Measurements from ENCODE around the gene LIMK2.
"Not testable (repeated sequence)": the region's sequence is repeated elsewhere in the genome, so short reads cannot be mapped to it uniquely, and the experiment has no call there.

The LIMK2 gene

GRCh38 chr22:31212783-31213629 lies 908 bp downstream of the LIMK2 start:
- DNase-seq: no peak

GRCh38 chr22:31215018-31215535 lies 3.0 kb downstream of the LIMK2 start:
- DNase-seq: no peak

DNA sequence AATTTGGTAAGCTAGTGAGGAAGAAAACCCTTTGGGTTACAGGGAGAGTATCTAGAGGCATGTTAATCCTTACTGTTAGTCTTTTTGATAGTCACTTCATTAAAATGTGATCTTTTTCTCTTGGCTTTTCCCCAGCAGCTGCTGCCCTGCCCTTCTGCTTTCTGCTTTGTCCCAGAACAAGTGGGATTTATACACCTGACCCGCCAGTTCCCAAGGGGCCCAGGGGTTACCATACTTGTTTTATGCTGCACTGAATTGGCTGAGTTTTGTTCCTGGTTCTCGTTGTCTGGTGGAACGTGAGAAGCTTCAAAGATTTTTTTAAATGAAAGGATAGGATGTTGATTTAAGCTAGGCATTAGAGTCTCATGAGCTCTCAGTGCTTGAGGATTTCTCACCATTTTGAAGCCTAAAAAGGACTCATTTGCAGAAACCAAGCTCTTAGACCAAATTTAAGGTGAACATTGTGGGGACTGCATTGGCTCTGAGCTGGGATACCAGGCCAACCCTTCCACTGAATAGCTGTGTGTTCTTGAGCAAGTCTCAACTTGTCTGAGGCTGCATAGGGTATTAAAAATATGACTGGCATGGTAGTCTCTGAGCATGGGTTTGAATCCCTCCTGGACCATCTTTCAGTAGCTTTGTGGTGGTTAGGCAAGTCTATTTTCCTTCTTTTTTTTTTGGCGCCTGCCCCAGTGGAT lies 6.6 kb downstream of the LIMK2 start:
- DNase-seq: no peak

DNA sequence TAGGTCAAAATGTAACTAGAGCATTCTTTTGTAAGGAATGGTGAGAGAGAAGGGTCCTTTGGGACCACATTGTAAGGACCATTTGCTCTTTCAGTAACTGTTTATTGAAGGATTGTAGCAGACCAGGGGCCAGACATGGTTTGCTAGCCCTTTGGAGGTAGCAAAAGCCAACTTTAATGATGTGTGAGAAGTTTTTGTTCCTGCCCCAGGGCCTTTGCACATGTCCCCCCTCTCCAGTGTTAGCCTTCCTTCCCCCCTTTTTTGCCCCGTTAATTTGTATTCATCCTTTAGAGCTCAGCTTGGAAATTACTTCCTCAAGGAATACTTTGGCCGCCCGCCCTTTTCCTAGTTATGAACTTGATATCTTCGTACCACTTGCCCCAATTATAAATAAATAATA lies 9.0 kb downstream of the LIMK2 start:
- no peak for DNase-seq

DNA sequence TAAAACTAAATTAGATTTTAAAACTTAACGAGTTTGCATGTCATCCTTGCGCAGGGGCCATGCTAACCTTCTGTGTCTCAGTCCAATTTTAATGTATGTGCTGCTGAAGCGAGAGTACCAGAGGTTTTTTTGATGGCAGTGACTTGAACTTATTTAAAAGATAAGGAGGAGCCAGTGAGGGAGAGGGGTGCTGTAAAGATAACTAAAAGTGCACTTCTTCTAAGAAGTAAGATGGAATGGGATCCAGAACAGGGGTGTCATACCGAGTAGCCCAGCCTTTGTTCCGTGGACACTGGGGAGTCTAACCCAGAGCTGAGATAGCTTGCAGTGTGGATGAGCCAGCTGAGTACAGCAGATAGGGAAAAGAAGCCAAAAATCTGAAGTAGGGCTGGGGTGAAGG lies 10.6 kb downstream of the LIMK2 start:
- no peak for DNase-seq

- no peak for DNase-seq
These were observed 11.7 kb downstream of the LIMK2 start for GRCh38 chr22:31223786-31224191.

- not testable (repeated sequence) for DNase-seq
These were observed 12.6 kb downstream of the LIMK2 start for GRCh38 chr22:31224691-31225090.

DNA sequence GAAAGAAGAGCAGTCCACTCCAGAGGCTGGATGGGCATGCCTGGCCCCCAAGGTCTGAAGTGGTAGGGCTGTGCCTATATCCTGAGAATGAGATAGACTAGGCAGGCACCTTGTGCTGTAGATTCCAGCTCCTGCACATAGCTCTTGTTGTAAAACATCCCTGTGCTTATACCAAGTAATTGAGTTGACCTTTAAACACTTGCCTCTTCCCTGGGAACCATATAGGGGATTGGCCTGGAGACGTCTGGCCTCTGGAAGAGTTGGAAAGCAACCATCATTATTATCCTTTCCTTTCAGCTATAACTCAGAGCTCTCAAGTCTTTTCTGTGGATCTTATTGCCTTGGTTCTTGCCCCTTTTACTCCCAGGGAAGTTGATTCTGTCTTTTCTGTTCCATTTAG lies 15.1 kb downstream of the LIMK2 start:
- DNase-seq: no peak

DNA sequence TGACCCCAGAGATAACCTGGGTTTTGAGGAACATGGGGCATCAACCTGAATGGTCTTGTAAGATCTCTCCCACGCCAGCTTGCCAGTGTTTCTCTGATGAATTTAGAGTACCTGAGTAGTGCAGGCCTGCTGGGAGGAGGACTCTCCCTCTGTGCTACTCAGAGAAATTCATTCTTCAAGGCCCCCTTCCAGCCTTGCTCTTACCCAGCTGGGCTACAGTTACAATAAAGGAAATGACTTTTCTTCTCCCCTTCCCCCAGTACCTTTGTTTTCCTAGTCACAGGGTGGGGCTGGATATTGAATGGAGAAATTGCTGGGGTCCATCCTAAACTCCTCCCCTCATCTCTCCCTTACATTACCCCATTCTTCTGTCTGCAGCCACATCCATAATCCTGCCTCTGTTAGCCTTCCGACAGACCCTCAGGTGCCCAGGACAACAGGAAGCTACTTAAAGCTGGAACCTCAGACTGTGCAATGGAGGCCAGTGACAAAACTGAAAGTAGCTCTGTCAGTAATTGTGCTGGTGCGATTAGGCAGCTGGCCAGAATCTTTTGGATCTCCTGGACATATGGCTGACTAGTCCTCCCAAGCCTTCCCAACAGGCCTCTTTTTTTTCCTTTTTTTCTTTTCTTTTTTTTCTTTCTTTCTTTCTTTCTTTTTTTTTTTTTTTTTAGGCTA lies 17.4 kb downstream of the LIMK2 start:
- DNase-seq: no peak

- DNase-seq: no peak
These were observed 18.2 kb downstream of the LIMK2 start for GRCh38 chr22:31230155-31230870.

GRCh38 chr22:31230871-31231621 lies 18.9 kb downstream of the LIMK2 start:
- DNase-seq: peak; percentile 40

DNA sequence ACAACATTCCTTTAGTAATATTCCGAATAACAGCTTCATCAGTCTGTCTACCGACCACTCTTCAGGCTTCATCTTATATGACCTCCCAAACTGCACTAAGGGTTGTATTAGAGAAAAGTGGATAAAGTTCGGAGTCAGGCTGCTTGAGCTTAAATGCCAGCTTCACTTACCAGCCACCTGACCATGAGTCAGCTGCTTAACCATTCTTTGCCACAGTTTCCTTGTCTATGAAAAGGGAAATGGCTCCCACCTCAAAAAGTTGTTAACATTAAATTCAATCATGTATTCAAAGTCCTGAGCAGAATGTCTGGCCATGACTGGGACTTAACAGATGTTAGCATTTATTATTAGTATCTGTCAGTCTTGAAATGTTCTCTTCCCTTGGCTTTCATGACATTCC lies 20.9 kb downstream of the LIMK2 start:
- DNase-seq: no peak

DNA sequence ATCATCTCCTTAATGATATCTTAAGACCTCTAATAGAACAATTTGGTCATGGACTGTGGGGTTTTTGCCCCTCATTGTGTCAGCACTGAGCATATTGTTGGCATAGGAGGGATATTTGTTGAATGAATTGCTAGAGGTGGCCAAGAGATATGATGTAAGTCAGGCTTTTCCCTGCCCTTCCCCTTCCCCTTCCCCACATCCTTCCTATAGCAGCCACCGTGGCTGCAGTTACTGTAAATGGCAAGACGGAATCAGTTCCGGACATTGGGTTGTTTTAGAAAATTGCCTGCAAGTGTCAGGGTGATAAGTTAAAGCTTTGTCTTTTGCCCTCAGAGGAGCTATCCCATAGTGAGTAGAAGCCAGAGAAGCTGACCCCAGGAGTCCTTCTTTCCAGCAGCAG lies 23.0 kb downstream of the LIMK2 start:
- DNase-seq: no peak

DNA sequence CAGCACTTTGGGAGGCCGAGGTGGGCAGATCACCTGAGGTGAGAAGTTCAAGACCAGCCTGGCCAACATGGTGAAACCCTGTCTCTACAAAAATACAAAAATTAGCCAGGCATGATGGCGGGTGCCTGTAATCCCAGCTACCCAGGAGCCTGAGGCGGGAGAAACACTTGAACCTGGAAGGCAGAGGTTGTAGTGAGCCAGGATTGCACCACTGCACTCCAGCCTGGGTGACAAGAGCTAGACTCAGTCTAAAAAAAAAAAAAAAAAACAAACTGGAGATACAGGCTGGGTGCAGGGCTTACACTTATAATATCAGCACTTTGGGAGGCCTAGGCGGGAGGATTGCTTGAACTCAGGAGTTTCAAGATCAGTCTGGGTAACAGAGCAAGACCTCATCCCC lies 23.9 kb downstream of the LIMK2 start:
- not testable (repeated sequence) for DNase-seq

DNA sequence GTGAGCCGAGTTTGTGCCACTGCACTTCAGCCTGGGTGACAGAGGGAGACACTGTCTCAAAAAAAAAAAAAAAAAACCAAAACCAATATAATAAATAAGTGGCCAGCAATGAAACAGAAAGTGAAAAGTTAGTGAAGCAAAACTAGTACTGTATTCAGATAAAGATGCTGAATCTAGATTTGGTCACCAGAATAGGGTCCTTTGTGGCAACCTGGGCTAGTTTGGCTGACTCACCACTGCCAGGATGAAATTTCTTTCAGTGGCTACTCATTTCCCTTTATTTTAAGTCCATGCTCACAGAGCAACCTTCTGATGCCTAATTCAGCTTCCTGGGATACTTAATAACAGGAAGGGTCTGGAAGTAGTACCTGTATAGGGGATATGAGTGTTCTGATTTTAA lies 26.0 kb downstream of the LIMK2 start:
- no peak for DNase-seq

DNA sequence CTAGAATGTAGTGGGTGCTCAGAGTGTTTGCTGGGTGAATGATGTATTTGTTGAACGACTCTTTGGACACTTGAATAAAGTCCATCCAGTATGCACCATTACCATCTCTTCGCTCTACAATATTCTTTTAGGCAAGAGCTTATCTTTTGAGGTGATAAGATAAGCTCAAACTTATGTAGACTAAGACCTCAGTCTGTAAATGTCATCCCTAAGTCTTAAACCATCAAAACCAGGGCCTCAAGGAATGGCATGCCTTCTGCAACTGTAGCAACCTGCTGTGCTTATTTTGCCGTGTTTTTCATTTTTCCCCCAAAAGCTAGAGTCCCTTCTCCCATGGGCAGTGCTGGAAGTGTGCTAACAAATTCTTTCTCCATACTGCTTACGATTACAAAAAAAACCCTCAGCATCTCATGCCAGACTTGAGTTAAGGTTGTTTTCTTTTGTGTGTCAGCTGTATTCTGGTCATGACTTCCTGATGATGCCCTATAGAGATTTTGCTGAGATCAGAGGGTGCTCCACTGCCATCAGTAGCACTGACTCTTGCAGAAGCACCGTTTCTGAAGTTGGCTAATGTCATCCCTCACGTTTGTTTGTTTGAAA lies 27.8 kb downstream of the LIMK2 start:
- DNase-seq: no peak

DNA sequence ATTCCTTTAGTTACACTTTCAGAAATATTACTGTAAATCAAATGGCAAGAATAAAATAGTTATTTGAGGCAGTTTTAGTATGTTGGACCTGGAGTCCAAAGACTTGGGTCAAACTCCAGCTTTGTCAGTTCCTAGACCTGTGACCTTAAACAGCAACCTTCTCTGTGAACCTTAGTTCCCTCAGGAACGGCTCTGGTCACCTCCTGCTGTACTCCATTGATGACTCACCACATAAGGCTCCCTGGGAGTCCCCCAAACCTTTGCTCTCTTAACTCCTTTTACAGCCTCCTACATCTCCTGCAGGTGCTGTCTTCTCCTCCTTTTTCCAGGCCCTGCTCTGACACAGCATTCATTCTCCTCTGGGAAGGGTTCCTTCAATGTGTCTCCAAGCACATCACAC lies 29.1 kb downstream of the LIMK2 start:
- no peak for DNase-seq

GRCh38 chr22:31241936-31242335 lies 29.8 kb downstream of the LIMK2 start:
- no peak for DNase-seq

- no peak for DNase-seq
These were observed 31.4 kb downstream of the LIMK2 start for GRCh38 chr22:31243339-31244045.

- no peak for DNase-seq
These were observed 32.2 kb downstream of the LIMK2 start for GRCh38 chr22:31244046-31244942.
